Activated gamma-delta T cell (primary cell): ENCODE results near the gene ACTRT2.

Experiments used
- DNase-seq: peaks from one replicate; lab custom pipeline; 2025; lab: John Stamatoyannopoulos, UW

The ACTRT2 gene

DNA sequence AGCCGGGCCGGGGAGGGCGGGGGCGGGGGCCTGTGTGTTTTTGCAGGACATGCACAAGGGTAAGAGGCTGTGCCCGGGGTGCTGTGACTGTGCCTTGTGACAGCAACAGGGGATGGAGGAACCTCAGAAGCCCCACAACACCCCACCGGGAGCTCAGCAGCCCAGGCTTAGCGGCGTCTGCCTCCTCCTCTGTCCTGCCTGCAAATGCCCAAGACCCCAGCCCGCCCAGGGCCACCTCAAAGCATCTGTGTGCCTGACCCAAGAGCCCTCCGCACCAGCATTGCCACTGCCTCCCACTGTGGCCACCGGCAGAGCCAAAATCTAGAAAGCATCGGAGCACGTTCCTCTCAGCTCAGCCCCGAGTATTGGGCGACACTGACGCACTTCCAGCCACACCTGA is 2.7 kb upstream of the ACTRT2 start:
- no peak for DNase-seq

DNA sequence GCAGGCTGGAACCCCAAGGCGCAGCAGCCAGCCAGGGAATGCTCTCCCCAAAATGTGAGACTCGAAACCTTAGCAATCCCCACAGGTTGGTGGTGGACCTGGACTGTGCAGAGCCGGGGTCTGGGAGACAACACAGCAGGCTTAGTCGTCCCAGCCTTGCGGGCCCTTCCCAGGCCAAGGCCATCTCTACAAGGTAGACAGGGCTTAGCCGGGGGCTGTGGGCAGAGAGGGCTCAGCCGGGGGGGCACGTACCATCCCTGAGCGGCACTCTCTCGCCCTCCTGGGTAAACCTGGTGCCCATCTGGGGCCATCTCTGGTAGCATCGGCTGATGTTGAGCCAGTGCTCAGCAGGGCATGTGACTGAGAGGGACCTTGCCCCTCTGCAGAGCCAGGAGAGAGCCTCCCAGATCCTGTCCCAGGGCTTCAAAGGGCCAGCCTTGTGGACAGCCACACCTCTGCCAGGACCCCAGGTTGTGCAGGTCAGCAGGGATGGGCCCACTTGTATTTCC is 2.2 kb upstream of the ACTRT2 start:
- no peak for DNase-seq

DNA sequence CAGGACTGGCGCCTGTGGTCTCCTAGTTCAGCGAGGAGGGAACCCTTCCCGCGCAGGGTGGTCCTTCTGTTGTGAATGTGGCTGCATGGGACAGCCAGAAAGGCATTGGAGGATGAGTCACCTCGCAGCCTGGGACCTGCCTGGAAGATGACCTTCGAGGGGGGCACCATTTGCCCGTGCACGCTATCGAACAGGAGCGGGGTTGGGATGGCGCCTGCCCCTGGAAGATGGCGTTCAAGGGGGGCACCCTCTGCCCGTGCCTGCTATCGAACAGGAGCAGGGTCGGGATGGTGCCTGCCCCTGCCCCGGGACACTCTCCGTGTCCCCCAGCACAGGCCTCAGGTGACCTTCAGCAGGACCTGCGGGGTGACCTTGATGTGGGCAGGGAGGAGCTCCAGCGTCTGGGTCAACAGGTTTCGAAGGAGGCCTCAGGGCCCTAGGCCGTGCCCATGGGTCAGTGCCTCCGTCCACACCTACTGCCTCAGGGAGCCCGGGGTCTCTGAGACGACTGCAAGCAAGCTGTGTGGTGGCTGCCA is 1.7 kb upstream of the ACTRT2 start:
- DNase-seq, result no peak

DNA sequence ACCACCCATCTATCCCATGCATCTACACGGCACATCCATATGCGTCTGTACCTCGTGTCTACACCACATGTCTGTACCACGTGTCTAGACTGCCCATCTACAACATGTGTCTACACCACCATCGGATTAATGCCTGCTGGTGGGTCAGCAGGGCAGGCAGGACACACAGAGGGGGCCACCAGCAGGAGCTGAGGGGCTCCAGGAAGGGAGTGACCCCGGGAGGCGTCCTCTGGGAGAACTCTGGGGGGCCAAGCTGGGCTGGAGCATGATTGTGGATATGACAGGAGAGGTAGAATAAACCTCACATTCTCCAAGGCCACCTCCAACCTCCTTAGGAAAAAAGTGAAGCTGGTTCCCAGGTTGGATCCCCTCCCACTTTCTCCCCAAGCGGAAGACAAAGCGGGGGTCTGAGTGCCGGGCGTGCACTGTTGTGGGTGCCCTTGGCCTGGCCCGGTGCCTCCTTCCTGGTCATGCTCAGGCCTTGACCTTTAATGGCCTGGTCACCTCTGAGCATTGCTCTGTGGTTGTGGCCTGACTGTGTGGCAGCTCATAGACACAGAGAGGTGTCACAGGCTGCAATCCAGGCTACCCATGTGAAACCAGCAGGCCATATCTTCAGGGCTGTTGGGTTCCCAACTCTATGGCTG is 881 bp upstream of the ACTRT2 start:
- no peak for DNase-seq

DNA sequence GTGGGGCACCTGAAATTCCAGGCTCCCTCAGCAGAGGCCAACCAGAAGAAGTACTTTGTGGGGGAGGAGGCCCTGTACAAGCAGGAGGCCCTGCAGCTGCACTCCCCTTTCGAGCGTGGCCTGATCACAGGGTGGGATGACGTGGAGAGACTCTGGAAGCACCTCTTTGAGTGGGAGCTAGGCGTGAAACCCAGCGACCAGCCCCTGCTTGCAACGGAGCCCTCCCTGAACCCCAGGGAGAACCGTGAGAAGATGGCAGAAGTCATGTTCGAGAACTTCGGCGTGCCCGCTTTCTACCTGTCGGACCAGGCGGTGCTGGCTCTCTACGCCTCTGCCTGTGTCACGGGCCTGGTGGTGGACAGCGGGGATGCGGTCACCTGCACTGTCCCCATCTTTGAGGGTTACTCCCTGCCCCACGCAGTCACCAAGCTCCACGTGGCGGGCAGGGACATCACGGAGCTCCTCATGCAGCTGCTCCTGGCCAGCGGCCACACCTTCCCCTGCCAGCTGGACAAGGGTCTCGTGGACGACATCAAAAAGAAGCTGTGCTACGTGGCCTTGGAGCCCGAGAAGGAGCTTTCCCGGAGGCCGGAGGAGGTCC is 634 bp downstream of the ACTRT2 start:
- DNase-seq, result no peak

DNA sequence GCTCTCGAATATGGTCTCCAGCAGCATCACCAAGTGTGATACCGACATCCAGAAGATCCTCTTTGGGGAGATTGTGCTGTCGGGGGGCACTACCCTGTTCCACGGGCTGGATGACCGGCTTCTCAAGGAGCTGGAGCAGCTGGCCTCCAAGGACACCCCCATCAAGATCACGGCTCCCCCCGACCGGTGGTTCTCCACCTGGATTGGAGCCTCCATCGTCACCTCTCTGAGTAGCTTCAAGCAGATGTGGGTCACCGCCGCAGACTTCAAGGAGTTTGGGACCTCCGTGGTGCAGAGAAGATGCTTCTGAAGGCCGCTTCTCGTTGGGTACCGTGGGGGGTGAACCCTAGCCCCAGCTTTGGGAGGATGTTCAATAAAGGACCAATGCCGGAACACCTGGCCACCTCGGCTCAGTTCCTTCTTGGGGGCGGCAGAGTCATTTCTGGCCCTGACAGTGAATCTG is 1.3 kb downstream of the ACTRT2 start:
- DNase-seq, result no peak

DNA sequence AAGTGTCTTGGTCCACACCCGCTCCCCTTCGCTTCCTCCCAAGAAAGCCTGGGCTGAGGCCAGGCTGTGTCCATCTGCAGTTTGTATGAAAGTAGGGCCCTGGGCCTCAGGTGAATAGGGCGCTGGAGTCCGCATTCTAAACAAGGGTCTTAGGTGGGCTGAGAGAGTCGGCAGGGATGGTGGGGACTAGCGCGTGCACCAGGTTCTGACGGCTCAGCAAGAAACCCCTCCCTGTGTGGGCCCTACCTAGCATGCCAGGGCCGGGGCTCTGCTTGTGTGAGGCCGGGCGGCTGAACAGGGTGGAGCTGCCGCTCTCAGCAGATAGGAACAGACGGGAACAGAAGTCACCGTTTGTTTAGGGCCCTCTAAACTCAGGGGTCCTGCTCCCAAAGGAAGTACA is 1.7 kb downstream of the ACTRT2 start:
- no peak for DNase-seq

DNA sequence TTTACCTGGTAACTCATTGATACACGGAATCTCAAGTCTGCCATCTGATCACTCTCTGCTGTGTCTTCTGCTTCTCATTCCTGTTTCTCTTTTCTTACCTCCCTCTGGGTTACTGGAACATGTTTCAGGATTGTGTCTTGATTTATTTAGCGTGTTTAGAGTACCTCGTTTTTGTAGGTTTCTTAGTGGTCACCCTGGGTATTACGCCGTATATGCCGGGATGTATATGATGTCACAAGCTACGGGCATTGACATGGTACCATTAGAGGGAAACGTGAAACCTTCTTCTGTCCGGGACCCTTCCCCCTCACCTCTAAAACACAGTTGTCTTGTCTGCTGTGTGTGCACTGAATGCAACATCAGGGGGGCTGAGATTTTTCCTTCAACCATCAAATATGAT is 2.8 kb downstream of the ACTRT2 start:
- no peak for DNase-seq

DNA sequence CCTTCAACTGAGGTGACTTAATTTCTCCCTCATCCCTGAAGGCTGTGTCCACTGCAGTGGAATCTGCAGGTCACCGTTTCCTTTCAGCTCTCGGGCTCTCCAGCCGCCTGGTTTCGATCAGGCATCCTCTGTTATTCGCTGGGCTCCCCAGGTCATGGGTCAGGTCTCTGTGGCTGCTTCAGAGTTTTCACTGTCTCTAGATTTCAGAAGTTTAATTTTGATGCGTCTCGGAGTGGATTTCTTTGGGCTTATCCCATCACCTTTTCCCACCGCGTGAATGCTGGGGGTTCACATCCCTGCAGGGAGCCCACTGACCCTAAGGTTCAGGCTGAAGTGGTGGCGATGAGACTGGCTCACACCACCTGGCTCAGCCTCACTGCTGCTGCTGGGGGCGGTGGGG is 3.3 kb downstream of the ACTRT2 start:
- no peak for DNase-seq

DNA sequence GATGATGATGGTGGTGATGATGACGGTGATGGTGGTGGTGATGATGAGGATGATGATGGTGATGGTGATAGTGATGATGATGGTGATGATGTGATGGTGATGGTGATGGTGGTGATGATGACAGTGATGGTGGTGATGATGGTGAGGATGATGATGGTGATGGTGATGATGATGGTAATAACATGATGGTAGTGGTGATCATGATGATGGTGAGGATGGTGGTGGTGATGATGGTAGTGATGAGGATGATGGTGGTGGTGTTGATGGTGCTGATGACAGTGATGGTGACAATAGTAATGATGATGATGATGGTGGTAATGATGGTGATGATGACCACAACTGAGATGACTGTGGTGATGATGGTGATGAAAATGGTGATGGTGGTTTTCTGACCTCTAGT is 4.9 kb downstream of the ACTRT2 start:
- DNase-seq, result no peak

DNA sequence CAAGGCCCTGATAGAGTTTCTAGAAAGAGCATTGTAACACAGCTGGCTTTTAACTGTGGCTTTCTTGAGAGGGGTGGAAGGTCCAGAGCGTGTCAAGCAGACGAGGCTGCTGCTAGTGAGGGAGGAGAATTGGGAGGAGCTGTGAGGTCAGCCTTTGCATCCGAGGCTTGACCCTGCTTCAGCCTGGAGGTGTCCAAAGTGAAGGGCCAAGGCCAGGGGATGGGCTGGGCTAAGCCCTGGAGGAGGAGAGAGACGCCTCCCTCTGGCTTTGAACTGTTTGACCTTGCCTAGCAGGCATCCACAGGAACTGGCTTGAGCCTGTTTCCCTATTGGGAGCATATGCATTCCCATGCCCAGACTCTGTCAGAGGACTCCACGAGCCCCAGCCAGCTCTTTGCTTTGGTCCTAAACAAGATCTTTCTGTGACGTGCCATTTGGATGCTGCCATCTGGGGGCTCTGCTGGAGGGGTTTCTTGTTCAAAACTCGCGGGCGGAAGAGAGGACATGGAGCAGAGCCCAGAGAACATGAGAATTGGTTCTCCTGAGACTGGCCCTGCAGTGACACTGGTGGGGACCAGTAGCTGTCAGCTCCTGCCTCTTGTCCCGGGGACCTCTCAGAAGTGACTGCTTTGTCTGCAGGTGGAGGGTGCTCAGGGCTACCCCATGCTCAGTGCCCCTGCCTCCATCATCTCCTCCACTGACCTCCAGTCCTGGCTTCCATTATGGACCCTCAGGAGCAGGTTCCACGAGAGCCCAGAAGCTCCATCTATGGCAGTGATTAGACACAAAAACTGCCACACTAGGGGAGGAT is 5.5 kb downstream of the ACTRT2 start:
- no peak for DNase-seq

DNA sequence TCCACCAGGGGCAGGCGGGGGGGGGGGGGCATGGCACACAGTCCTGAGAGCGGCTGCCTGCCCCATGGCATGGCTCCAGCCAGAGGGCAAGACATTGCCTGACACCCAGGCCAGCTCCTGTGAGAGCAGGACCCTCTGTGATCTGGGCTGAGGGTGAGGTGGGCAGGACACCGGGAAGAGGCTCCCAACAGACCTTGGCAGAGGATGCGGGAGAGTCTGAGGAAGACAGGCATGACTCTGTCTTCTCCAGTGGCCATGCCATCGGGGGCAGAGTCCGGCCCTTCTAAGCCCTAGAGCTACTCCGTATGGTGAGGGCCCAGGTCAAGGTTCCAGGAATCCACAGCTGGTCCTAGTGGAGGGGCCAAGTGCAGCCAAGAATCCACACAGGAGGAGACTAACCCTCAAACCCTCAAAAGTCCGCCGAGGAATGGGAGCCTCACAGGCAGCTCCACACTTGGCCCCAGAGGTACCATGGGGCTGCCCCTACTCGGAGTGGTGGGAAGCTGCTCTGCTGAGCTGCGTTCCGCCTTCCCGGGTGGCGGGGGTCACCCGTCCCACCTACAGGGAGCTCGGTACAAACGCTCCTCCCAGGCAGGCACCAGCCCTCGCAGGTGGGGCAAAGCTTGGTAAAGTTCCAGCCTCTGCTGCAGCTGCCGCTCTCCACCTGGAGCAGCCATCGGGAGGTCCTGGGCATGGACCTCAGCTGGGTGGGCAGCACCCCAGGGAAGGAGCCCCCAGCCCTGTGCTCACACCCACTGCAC is 6.5 kb downstream of the ACTRT2 start:
- DNase-seq, result no peak

DNA sequence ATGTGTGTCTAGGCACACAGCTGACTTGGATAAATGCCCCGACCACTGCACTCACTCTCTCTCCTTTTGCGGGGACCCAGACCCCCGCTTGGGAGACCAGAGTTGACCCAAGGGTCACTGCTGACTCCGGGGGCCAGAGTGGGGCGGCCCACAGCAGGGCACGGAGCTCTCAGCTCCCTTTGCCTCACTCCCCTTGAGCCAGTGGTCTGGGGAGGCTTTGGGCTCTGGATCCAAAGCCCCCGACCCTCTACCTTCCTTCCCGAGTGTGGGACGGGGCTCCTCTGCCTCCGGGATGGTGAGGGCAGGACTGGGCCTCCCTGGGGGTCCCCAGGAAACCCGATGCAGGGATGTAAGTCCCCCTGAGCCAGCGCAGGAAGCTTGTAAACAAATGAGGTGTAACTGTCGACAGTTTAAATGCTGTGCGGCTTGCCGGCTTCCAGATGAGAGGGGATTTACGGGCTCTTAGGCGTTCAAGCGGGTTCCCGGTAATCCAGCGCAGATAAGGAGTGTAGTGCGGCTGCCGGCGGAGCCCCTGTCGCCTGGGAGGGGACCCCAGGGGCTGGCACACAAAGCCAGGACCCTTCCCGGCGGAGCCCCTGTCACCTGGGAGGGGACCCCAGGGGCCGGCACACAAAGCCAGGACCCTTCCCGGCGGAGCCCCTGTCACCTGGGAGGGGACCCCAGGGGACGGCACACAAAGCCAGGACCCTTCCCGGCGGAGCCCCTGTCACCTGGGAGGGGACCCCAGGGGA is 7.4 kb downstream of the ACTRT2 start:
- no peak for DNase-seq

DNA sequence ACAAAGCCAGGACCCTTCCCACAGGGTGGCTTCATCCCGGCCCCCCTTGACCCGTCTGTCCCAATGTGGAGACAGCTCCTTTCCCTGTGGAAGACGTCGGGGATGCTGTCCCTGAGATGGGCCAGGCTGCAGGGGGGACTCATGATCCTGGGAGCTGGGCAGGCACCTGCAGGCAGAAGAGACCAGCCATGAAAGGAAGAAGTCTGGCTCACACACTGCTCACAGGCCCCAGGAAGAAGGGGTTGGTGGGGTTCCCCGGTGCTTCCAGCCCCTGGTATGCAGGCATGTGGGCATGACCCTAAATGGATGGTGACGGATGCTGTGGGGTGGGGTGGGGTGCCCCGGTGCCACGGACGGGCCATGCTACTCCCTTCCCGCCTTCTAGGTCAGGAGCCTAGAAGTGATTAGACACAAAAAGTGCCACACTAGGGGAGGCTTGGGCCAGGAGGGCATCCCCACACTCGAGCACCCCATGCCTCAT is 8.3 kb downstream of the ACTRT2 start:
- DNase-seq, result no peak

DNA sequence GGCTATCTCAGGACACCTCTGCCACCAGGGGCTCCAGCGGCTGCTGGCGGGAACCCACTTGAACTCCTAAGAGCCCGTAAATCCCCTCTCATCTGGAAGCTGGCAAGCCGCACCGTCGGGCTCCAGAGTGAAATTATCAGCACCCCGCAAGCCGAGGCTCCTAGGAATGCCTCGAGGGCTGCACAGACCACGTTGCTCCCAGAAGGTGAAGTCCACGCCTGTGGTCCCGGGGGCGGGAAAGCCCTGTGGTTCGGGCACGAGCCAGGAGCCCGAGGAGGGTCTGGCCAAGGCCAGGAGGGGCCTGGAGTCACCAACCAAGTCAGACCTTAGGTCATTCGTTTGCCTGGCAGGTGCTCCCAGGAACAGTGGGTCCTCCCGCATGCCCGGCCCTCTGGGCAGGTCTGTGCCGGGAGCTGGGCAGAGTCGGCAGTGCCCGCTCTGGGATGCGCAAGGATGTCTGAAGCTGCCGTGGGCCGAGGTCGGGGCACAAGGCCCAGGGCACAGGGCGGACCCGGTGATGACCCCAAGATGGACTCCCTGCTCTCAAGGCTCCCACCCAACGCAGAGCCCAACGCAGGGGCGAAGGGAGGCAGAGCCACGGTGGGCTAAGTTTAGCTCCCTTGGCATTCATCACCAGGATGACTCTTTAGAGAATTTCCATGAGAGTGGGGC is 8.9 kb downstream of the ACTRT2 start:
- DNase-seq, result no peak

DNA sequence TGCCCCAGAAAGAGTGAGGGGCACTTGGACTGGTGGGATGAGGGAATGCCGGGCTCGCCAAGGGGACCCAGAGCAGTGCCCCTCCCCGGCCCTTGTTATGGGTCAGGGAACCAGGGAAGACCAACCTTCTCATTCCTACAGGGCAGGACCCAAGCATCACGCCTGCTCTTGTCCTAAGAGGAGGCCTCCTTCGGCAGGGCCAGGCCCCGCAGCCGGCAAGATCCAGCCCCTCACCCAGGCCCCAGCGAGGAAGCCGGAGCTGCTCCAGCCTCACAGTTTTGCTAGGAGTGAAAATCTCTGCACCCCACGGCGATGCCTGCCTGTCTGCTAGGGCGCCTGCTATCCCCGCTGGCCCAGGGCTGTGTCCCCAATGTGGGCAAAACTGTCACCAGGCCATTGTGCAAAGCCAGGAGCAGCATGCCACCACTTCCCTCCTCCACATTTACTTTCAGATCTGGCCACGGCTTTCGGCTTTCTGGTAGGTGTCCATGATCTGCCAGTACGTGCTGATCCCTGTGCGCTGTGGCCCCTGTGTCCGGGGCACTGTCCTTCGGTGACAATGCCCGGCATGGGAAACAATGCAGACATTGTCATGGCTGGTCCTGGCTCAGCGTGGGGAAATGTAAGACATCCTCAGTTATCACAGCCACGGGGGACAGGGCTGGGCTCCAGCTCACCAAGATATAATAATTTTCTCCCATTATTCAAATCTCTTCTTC is 9.6 kb downstream of the ACTRT2 start:
- DNase-seq, result no peak

DNA sequence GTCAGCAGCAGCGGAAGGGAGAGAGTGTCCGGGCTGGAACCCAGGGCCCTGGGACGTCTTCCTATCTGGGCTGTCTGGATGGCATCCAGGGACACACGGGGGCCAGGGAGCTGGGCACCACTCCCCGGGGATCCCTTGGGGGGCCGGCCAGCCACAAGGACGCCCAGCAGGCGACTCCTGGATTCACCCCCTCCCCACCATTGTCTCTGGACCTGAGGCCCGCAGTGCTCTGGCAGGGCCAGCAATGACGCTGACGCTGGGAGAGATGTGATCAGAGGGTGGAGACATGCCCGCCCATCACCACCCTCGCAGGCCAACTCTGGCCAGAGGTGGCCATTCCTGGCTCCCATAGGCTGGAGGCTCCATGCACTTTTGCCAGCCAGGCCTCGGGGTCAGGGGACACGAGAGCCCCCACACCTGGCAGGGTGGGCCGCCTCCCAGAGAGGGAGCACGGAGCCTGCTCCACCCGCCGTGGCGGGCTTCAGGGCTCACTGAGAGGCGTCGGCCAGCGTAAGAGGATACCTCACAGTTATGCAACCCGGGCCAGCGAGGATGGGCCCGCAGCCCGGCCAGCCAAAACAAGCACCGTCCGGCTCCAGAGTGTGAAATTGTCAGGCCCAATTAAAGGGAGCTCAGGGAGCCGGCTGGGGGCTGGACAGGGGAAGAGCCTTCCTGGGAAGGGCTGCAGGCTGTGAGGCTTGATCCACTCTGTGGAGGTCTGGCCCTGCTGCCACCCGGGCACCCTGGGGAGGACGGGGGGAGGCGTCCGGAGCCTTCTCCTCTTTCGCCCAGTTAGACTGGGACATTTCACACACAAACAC is 10.3 kb downstream of the ACTRT2 start:
- DNase-seq, result no peak

DNA sequence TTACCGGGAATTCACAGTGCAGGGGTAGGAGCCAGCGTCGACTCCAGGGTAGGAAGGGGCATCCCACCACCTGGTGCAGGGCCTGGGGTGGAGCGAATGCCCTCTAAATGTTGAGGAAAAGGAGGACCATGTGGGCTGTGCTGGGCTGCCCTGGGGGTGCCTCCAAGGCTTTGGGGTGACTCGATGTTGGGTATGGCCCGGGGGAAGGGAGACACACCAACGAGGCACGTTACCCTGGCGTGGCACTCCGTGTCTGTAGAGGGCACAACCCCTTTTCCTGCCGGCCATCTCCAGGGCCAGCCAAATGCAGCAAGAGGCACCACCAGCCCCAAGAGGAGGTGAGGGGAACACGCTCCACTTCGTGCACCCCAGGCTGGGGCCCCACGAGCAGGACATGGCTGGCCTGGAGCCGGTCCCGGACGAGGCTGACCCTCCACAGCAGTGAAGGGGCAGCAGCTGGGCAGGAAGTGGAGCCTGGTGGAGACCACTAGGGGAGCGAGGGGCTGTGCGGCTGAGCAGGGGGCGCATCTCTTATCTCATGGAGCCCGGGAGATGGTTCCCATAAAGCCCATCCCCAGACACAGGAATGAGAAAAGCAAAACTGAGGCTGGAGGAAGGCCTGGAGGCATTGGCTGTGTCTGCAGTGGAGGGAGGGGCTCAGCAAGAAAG is 11.2 kb downstream of the ACTRT2 start:
- DNase-seq, result no peak
